ENCODE data around the gene IL25. TPM values are rescaled to one million over a fixed set of nuclear protein-coding genes. Genes with fewer than 3 reads are reported as not detected.
"Not testable (repeated sequence)": the region's sequence is repeated elsewhere in the genome, so short reads cannot be mapped to it uniquely, and the experiment has no call there.

Gene IL25
- polyA plus RNA-seq, 4 donors, result not detected

DNA sequence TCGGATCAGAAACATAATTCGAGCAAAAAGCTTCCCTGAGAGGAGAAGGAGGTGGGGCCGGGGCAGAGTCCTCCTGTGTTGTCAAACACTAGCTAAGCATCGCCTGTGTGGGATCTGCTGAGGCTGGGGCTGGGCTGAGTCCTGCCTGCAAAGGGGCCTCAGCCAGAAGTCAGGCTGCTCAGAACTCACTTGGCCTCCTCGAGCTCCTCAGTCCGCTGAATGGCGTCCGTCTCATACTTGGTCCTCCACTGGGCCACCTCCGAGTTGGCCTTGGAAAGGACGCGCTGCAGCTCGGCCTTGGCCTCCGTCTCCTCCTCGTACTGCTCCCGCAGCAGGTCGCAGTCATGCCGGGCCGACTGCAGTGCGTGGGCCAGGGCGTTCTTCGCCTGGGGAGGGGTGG is 45.4 kb downstream of the IL25 start:
- Histone ChIP-seq H3K27ac (ENCODE audit: low read depth in 1 of 3, low read length in 2 of 3) (no peak overlapping the region), H3K9me3 (ENCODE audit: control insufficient read depth in 2 of 2, insufficient read depth in 1 of 2, low read depth in 1 of 2, low read length in 1 of 2) (no peaks in the 10 kb centered on the region), H3K27me3 (ENCODE audit: control insufficient read depth in 3 of 3, insufficient read depth in 3 of 3, low read length in 3 of 3) (no peaks in the 10 kb centered on the region), H3K4me1 (ENCODE audit: control insufficient read depth in 3 of 3, insufficient read depth in 2 of 3, low read depth in 1 of 3, low read length in 2 of 3) (no peaks in the 10 kb centered on the region), H3K36me3 (ENCODE audit: control insufficient read depth in 3 of 3, insufficient read depth in 2 of 3, low read depth in 1 of 3, low read length in 3 of 3) (no peaks in the 10 kb centered on the region), H3K4me3 (ENCODE audit: low read depth in 1 of 3, low read length in 3 of 3) (no peak overlapping the region)
- DNase-seq (no peak), FAIRE-seq (no peak)
- WGBS, 3 donors, result 78 to 88% (median 85%) methylated on average over 21 of the region's 21 CpGs

DNA sequence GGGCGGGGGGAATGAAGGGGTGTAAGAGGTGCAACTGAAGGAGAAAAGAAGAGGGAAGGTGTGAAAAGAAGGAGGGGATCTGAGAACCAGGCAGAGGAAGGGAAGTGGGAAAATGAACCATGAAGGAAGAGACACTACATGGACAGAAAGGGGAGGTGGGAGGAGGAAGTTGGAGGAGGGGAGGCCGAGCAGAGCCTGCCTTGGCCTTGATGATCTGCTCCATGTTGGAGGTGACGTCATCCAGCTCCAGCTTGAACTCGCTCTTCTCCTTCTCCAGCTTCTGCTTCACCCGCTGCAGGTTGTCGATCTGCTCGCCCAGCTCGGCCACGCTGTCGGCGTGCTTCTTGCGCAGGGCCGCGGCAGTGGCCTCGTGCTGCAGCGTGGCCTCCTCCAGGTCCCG is 47.0 kb downstream of the IL25 start:
- not testable (repeated sequence) for H3K36me3 ChIP-seq (ENCODE audit: control insufficient read depth in 3 of 3, insufficient read depth in 2 of 3, low read depth in 1 of 3, low read length in 3 of 3); H3K27me3 ChIP-seq (ENCODE audit: control insufficient read depth in 3 of 3, insufficient read depth in 3 of 3, low read length in 3 of 3); DNase-seq; H3K4me1 ChIP-seq (ENCODE audit: control insufficient read depth in 3 of 3, insufficient read depth in 2 of 3, low read depth in 1 of 3, low read length in 2 of 3); H3K27ac ChIP-seq (ENCODE audit: low read depth in 1 of 3, low read length in 2 of 3); H3K9me3 ChIP-seq (ENCODE audit: control insufficient read depth in 2 of 2, insufficient read depth in 1 of 2, low read depth in 1 of 2, low read length in 1 of 2); H3K4me3 ChIP-seq (ENCODE audit: low read depth in 1 of 3, low read length in 3 of 3); FAIRE-seq
- 65 to 77% (median 66%) methylated on average over 2 to 4 of the region's 17 CpGs for WGBS, 3 donors

DNA sequence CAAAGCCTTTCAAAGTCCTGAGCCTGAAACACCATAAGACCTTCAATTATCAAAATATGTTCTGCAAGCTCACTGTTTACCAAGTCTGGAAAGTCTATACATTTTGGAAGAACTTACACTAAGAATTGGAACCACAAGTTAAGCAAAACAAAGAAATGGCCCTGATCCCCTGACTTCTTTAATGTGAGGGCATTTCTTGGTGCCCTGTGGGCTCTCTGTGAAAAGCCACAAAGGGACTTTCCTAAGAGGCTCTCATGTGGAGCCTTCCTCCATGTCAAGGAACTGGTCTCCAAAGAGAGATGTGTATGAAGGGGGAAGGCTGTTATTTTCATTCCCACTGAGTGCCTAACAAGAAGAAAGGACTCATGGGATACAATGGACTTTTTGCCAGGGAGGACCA is 49.0 kb downstream of the IL25 start:
- no peak for DNase-seq
- no peaks in the 10 kb centered on the region for H3K36me3 ChIP-seq (ENCODE audit: control insufficient read depth in 3 of 3, insufficient read depth in 2 of 3, low read depth in 1 of 3, low read length in 3 of 3)
- no peak overlapping the region for H3K4me3 ChIP-seq (ENCODE audit: low read depth in 1 of 3, low read length in 3 of 3)
- peaks cover 0 to 2% (median 0%) of the 10 kb centered on the region in 3 donors for H3K27me3 ChIP-seq (ENCODE audit: control insufficient read depth in 3 of 3, insufficient read depth in 3 of 3, low read length in 3 of 3)
- H3K9me3 ChIP-seq (ENCODE audit: control insufficient read depth in 2 of 2, insufficient read depth in 1 of 2, low read depth in 1 of 2, low read length in 1 of 2), result no peaks in the 10 kb centered on the region
- no peak overlapping the region for H3K27ac ChIP-seq (ENCODE audit: low read depth in 1 of 3, low read length in 2 of 3)
- H3K4me1 ChIP-seq (ENCODE audit: control insufficient read depth in 3 of 3, insufficient read depth in 2 of 3, low read depth in 1 of 3, low read length in 2 of 3), result no peaks in the 10 kb centered on the region
- FAIRE-seq, result no peak

DNA sequence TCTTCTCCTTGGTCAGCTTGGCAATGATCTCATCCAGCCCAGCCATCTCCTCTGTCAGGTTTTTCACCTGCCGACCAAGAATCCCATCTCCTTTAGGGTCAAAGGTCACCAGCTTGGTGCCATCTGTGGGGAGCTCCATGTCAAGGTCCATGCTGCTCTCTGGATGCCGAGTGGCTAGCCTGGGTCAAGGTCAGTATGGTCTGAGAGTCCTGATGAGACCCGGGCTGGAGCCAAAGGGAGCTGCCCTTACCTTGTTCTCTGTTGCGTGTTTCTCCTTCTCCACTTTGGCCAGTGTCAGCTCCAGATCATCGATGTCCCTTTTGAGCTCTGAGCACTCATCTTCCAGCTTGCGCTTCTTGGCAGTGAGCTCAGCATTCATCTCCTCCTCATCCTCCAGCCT is 51.0 kb downstream of the IL25 start:
- 66 to 82% (median 76%) methylated on average over 6 of the region's 6 CpGs for WGBS, 3 donors
- Histone ChIP-seq H3K4me1 (ENCODE audit: control insufficient read depth in 3 of 3, insufficient read depth in 2 of 3, low read depth in 1 of 3, low read length in 2 of 3) (no peaks in the 10 kb centered on the region), H3K27me3 (ENCODE audit: control insufficient read depth in 3 of 3, insufficient read depth in 3 of 3, low read length in 3 of 3) (peaks cover 0 to 2% (median 0%) of the 10 kb centered on the region in 3 donors), H3K36me3 (ENCODE audit: control insufficient read depth in 3 of 3, insufficient read depth in 2 of 3, low read depth in 1 of 3, low read length in 3 of 3) (no peaks in the 10 kb centered on the region), H3K9me3 (ENCODE audit: control insufficient read depth in 2 of 2, insufficient read depth in 1 of 2, low read depth in 1 of 2, low read length in 1 of 2) (no peaks in the 10 kb centered on the region), H3K27ac (ENCODE audit: low read depth in 1 of 3, low read length in 2 of 3) (no peak overlapping the region), H3K4me3 (ENCODE audit: low read depth in 1 of 3, low read length in 3 of 3) (no peak overlapping the region)
- DNase-seq (no peak), FAIRE-seq (no peak)

DNA sequence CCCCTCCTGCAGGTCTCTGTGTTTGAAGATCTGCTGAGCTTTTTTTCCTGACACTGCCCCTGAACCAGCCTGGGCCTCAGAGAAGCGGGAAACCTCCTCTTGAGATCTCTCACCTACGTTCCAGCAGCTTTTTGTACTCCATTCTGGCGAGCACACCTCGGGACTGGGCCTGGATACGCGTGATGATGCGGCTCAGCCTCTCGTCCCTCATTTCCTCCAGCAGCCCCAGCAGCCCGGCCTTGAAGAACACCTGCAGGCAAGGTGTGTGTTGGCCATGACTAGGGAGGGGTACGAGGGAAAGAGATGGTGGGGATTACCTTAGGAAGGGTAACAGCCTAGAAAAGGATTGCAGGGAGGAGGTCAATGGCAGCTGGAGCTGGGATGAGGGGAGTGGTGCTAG is 52.6 kb downstream of the IL25 start:
- FAIRE-seq (no peak), DNase-seq (no peak)
- H3K4me3 ChIP-seq (ENCODE audit: low read depth in 1 of 3, low read length in 3 of 3), result no peak overlapping the region
- no peaks in the 10 kb centered on the region for H3K4me1 ChIP-seq (ENCODE audit: control insufficient read depth in 3 of 3, insufficient read depth in 2 of 3, low read depth in 1 of 3, low read length in 2 of 3)
- H3K27me3 ChIP-seq (ENCODE audit: control insufficient read depth in 3 of 3, insufficient read depth in 3 of 3, low read length in 3 of 3), result peaks cover 0 to 4% (median 0%) of the 10 kb centered on the region in 3 donors
- H3K9me3 ChIP-seq (ENCODE audit: control insufficient read depth in 2 of 2, insufficient read depth in 1 of 2, low read depth in 1 of 2, low read length in 1 of 2), result no peaks in the 10 kb centered on the region
- H3K36me3 ChIP-seq (ENCODE audit: control insufficient read depth in 3 of 3, insufficient read depth in 2 of 3, low read depth in 1 of 3, low read length in 3 of 3), result no peaks in the 10 kb centered on the region
- WGBS, 3 donors, result 67 to 75% (median 75%) methylated on average over 10 of the region's 10 CpGs
- H3K27ac ChIP-seq (ENCODE audit: low read depth in 1 of 3, low read length in 2 of 3), result no peak overlapping the region

DNA sequence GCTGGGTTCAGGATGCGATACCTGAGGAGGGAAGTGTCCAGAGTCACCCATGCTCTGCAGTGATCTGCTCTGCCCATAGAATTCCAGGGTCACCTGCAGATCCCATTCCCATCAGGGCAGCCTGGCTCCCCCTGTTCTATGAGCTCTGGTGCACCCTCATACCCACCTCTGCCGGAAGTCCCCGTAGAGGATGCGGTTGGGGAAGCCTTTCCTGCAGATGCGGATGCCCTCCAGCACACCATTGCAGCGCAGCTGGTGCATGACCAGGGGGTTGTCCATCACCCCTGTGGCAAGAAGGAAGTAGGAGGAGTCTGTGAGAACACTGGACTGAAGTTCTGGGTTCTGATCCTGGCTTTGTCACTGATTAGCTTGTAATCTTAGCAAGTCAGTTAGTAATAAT is 53.2 kb downstream of the IL25 start:
- not testable (repeated sequence) for FAIRE-seq
- 84 to 91% (median 86%) methylated on average over 6 of the region's 6 CpGs for WGBS, 3 donors

More for the DNA sequence above, 53.2 kb downstream of the IL25 start:
- not testable (repeated sequence) for H3K27ac ChIP-seq (ENCODE audit: low read depth in 1 of 3, low read length in 2 of 3); H3K4me3 ChIP-seq (ENCODE audit: low read depth in 1 of 3, low read length in 3 of 3); H3K36me3 ChIP-seq (ENCODE audit: control insufficient read depth in 3 of 3, insufficient read depth in 2 of 3, low read depth in 1 of 3, low read length in 3 of 3); H3K4me1 ChIP-seq (ENCODE audit: control insufficient read depth in 3 of 3, insufficient read depth in 2 of 3, low read depth in 1 of 3, low read length in 2 of 3); H3K27me3 ChIP-seq (ENCODE audit: control insufficient read depth in 3 of 3, insufficient read depth in 3 of 3, low read length in 3 of 3); DNase-seq; H3K9me3 ChIP-seq (ENCODE audit: control insufficient read depth in 2 of 2, insufficient read depth in 1 of 2, low read depth in 1 of 2, low read length in 1 of 2)

Other genes with a start within 250 kb of the IL25 start
- gene SLC7A8, start 189.1 kb upstream of the IL25 start, polyA plus RNA-seq, result 10 to 100 TPM; 11.3 to 69.2 (median 39.9) TPM
- gene RNF212B, start 134.9 kb upstream of the IL25 start, polyA plus RNA-seq, result under 1 TPM in 3 of 4 donors, not detected in 1; 0.07 to 0.45 (median 0.27) TPM
- gene HOMEZ, start 86.7 kb upstream of the IL25 start, polyA plus RNA-seq, result 10 to 100 TPM in 1 of 4 donors, 1 to 10 TPM in 3; 3.2 to 17.5 (median 7.6) TPM
- 10 to 100 TPM in 2 of 4 donors, 1 to 10 TPM in 2; 6.7 to 27.0 (median 14.5) TPM for gene PPP1R3E, start 70.0 kb upstream of the IL25 start, polyA plus RNA-seq
- gene BCL2L2, start 66.0 kb upstream of the IL25 start, polyA plus RNA-seq, result 10 to 100 TPM; 30.8 to 50.0 (median 37.7) TPM
- 100 to 1,000 TPM; 119 to 170 (median 147) TPM for gene PABPN1, start 51.4 kb upstream of the IL25 start, polyA plus RNA-seq
- gene SLC22A17, start 19.9 kb upstream of the IL25 start, polyA plus RNA-seq, result 10 to 100 TPM in 2 of 4 donors, 1 to 10 TPM in 1, under 1 TPM in 1; 0.67 to 36.3 (median 7.4) TPM
- 10 to 100 TPM in 1 of 4 donors, 1 to 10 TPM in 1, under 1 TPM in 2; 0.54 to 11.5 (median 1.8) TPM for gene EFS, start 7.6 kb upstream of the IL25 start, polyA plus RNA-seq
- gene CMTM5, start 4.2 kb downstream of the IL25 start, polyA plus RNA-seq, result under 1 TPM in 2 of 4 donors, not detected in 2; 0.61 to 0.97 TPM
- gene MYH6, start 35.5 kb downstream of the IL25 start, polyA plus RNA-seq, result 10 to 100 TPM in 1 of 4 donors, 1 to 10 TPM in 1, under 1 TPM in 2; 0.01 to 52.1 (median 1.1) TPM
- 1 to 10 TPM in 3 of 4 donors, under 1 TPM in 1; 0.37 to 8.6 (median 2.6) TPM for gene MYH7, start 62.9 kb downstream of the IL25 start, polyA plus RNA-seq
- gene NGDN, start 96.9 kb downstream of the IL25 start, polyA plus RNA-seq, result 10 to 100 TPM; 38.2 to 48.1 (median 45.2) TPM
- 1 to 10 TPM in 1 of 4 donors, under 1 TPM in 1, not detected in 2; 0.55 to 2.2 TPM for gene ZFHX2, start 179.0 kb downstream of the IL25 start, polyA plus RNA-seq
- 10 to 100 TPM in 3 of 4 donors, 1 to 10 TPM in 1; 9.7 to 26.7 (median 15.5) TPM for gene THTPA, start 183.5 kb downstream of the IL25 start, polyA plus RNA-seq
- 100 to 1,000 TPM in 3 of 4 donors, 10 to 100 TPM in 1; 80.4 to 376 (median 181) TPM for gene AP1G2, start 195.0 kb downstream of the IL25 start, polyA plus RNA-seq
- gene JPH4, start 206.0 kb downstream of the IL25 start, polyA plus RNA-seq, result 1 to 10 TPM in 2 of 4 donors, under 1 TPM in 1, not detected in 1; 0.43 to 4.0 (median 1.1) TPM